Activated CD4-positive, alpha-beta T cell treated with anti-CD3 and anti-CD28 coated beads, Interleukin-10, Interleukin-2, amounts not matched to agents 100 ng/mL and 50 ng/mL, durations not matched to agents 16 hours and 8 hours (primary cell): ENCODE data around the gene SLC45A1.
A peak's percentile ranks its signal among the peaks of the same experiment; 100 is the strongest.
"Not testable (repeated sequence)": the region's sequence is repeated elsewhere in the genome, so short reads cannot be mapped to it uniquely, and the experiment has no call there.

ENCODE experiments used
- DNase-seq: peaks from one replicate; pipeline ENCODE4 v3.0.0-alpha.2; 2020

The SLC45A1 gene

GRCh38 chr1:8371372-8371991 lies 53.6 kb downstream of the SLC45A1 start:
- no peak for DNase-seq

DNA sequence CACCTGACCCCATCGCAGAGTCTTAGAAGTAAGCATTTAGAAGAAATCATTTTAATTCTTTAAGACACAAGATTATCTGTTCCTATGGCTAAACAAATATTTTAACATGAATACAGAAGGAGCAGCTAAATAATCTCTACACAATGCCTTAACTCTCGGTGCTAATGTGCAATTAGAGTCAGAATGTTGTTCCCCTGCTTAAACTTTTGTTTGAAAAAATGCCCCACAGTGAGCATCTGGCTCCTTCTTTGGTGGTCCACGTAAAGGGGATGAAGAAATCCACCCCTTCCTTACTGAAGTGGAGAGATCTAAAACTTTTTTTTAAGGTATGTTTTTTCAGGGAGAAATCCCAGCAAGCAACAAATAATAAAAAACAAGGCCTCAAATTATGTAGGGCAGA lies 55.2 kb downstream of the SLC45A1 start:
- no peak for DNase-seq

GRCh38 chr1:8373581-8374241 lies 55.8 kb downstream of the SLC45A1 start:
- DNase-seq, result no peak

DNA sequence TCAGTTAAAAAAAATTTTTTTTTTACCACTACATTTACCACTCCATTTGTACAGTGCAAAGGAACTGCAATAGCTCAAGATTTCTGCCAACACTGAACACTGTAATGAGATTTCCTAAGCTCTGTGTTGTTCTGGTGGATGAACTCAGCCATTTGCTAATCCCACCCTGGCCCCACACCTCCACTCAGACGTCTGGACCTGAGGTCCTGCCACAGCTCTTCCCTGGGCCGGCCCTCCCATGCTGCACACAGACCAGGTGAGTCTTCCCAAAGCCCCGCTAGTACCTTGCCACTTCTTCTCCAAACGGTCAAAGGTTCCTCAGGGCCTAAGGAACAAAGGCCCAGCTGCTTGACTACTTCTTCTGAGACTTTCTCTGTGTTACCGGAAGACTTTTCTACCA lies 56.4 kb downstream of the SLC45A1 start:
- DNase-seq, result no peak

DNA sequence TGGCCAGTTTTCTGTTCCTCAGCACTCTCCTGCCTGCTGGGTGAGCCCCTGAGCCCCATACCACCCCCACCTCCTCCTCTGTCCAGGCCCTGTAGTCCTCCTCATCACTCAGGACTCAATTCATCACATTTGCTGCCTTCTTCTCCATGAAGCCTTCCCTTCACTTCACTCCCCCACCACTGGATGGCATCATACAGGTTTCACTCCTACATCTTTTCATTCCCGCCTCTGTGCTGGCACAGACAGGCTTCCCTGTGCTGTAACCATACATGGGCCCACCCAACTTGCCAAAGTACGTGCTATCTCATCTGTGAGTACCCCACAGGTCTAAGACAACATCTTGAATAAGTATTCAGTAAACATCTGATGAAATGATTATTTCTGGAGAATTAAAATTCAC lies 56.9 kb downstream of the SLC45A1 start:
- peak; percentile 32 for DNase-seq

DNA sequence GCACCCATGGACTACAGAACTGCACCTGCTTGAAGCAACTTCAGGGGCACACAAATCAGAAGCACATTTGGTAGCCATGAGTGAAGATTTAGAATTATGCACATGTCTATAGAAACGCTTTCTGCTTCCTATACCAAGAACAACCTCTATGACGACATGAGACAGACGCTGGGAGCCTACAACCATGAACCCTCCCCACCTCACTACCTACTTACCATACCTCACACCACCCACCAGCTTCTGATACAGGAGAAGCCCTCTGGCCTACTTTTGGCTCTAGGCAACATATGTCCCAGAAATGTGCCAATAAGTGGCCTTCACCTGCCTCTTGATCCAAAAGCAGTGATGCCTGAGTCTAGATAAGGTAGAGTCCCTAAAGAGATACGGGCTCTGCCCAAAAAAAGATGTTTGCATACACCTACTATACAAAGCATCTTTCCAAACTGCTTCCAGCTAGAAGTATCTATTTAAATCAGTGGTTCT lies 58.5 kb downstream of the SLC45A1 start:
- no peak for DNase-seq

DNA sequence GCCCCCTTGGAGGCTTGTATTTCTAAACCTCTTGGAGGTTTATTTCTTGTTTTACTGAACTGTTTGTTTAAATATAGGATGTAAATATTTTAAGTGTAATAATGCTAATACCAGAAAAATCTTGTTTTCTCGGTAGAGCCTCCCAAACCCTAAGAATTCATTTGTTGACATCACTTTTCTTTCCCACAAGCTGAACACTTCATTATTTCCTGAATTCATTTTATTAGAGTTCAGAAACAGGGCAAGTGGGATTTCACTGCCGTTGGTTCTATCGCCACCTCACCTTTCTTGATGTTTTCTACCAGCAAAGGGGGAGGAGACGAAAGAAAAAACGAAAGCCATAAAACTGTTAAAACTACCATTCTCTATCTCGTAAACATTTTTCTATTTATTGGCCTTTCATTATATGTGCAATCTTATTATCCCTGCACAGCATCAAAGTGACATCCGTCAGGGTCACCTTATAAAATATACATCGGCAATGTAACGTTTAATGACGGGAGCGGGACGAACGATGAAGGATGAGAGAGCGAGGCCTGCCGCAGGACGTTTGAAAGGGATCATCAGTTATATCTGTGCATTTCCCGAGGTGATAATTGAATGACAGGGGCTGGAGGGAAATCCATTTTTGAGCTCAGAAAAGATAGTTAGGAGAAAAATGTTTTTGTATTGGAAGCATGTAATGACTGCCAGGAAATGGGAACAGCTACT lies 59.5 kb downstream of the SLC45A1 start:
- DNase-seq, result no peak

- DNase-seq, result no peak
Measured at GRCh38 chr1:8378178-8378577, 60.3 kb downstream of the SLC45A1 start.

DNA sequence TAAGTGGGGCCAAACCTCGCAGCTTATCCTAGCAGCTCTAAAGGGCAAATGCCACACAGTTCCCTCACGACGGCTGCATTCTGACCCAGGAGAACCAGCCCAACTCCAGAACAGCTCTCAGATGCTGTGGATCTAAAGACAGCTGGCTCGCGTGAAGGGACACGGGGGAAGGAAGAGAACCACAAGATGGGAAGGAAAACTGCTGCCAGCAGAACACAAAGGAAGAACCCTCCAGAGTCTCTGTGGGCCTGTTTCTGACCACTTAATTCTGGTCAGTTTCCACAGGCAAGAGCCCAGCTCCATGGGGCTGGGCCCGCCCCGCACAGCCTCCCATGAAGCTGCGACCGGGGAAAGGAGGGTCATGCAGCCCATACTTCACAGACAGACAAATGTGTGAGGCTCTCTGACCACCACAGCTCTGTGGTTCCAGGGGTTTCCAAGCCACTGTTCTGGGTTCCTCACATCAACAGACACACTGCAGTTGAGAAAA lies 61.1 kb downstream of the SLC45A1 start:
- DNase-seq, result no peak

- DNase-seq, result no peak
Measured at GRCh38 chr1:8379513-8380186, 61.7 kb downstream of the SLC45A1 start.

- DNase-seq, result not testable (repeated sequence)
Measured at GRCh38 chr1:8380310-8380709, 62.4 kb downstream of the SLC45A1 start.

- DNase-seq, result no peak
Measured at GRCh38 chr1:8381618-8382017, 63.7 kb downstream of the SLC45A1 start.

- no peak for DNase-seq
Measured at GRCh38 chr1:8382051-8382505, 64.2 kb downstream of the SLC45A1 start.

DNA sequence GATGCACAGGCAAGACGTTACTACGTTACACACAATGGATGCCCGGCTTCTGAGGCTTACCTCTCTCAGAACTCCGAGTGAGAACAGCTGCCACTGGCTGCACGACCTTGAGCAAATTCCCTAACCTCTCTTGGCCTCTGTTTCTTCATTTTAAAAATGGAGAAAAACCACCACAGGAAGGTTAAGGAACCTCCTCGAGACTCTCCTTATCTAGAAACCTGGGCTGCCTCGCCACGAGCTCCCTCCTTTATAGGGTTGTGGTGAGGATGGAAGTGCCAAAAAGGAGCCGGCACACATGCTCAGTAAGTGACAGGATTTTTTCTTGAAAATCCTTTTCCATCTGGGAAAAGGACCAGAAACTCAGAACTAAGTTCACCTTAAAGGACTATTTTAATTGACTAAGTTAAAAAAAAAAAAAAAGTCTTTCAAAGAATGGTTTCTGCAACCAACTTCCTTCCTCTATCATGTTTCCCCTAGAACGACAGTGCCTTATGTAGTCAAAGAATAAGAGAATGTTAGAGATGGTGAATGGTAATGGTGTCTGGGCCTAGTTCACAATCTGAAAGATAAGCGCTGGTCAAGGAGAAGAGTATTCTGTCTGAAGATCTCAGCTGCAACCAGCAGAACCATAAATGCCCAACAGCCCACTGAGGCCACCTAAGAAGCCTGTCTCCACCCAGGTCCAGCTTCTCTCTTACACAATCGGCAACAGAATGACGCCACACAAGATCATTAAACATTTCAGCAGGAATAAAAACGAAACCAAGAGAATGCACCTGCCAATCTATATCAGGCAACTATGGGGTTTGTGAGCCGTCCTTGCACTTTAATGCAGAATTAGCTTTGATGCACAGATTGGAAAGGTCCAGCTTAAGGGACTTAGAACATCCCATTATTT lies 64.9 kb downstream of the SLC45A1 start:
- no peak for DNase-seq

- no peak for DNase-seq
Measured at GRCh38 chr1:8384088-8384487, 66.2 kb downstream of the SLC45A1 start.

DNA sequence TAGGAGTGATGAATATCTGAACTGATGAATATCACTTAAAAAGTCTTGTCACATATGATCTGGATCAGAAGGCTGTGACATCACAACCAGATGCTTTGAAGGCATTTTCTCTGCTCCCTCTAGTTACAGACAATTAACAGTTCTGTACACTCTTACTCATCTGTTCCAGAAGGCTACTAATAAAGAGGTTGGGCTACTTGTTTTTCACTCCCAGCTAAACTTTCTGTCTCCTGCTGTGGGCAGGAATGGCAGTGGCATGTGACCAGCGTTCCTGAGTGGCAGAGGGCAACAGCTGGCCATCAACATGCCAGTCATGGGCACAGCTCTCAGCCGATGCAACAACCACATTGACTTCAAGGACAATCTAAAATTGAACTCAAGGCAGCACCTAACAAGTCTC lies 66.7 kb downstream of the SLC45A1 start:
- no peak for DNase-seq

DNA sequence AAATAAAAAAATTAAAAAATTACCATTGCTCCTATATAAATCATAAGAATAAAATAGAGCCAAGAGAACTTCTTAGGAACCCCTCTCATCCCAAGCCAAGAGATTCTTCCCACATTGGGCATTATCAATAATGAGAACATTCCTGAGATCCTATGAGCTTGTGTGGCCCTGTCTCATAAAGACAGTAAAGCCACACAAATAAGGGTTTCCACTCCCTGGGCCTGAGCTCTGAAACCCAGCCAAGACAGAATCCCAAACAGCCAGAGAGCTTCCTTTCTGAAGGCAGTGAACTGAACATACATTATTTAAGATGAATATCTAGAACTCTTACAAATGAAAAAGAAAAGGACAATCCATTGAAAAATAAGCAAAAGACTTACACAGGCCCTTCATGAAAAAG lies 68.3 kb downstream of the SLC45A1 start:
- no peak for DNase-seq

- no peak for DNase-seq
Measured at GRCh38 chr1:8388732-8389562, 71.0 kb downstream of the SLC45A1 start.

- peak; percentile 70 for DNase-seq
Measured at GRCh38 chr1:8389958-8390535, 72.1 kb downstream of the SLC45A1 start.

DNA sequence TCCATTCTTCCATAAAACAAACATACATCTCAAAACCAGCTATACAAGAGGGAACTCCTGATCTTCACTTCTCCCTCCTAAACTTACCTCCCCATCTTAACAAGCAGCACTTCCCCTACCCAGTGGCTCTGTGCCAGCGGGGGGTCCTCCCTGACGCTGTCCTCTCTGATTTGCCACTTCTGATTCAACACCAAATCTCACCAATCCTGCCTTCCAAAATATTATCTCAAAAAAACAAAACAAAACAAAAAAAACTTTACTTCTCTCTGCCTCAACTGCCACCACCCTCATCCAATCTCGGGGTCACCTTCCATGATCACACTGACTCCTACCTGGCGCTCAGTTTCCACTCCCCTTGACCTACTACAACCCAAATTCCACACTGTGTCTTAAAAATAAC lies 72.8 kb downstream of the SLC45A1 start:
- no peak for DNase-seq

- DNase-seq, result no peak
Measured at GRCh38 chr1:8392522-8392921, 74.6 kb downstream of the SLC45A1 start.
